Measurements from ENCODE around the gene LDLRAD2. TPM values are rescaled to one million over a fixed set of nuclear protein-coding genes. Genes with fewer than 3 reads are reported as not detected.

The LDLRAD2 gene
- total and polyA plus RNA-seq, 2 of the 8 experiments (the other 6 are each of a cell fraction or from before 2014, with no cell fraction given) = 0.48 to 0.74 TPM

DNA sequence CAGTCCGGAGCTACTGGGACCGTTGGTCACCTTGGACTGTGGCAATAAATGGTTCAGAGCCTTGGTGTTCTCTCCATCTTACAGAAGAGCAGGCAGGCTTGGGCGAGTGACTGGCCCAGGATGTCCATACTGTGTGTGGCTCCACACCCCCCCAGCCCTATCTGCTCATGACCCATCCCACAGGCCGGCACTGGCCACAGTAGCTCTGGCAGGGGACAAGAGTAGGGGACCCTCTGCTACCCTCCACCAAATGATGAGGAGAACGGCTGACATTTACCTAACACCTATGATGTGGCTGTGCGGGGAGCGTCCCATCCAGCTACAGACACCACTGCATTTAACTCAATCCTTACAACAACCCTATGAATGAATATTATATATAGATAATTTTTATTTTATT is 13.3 kb downstream of the LDLRAD2 start (continued):
- TF ChIP-seq CHD7 (IDR thresholded peaks at IDR 0.05; ENCODE audit: insufficient replicate concordance, low read length) = no peak
- TF ChIP-seq SUZ12 (IDR thresholded peaks at IDR 0.05; ENCODE audit: low read length) = no peak
- TF ChIP-seq KDM1A (IDR thresholded peaks at IDR 0.05; ENCODE audit: borderline replicate concordance, low read length) = no peak
- no peak for TF ChIP-seq KDM4A (IDR thresholded peaks at IDR 0.05; ENCODE audit: low read depth, low read length, severe bottlenecking)
- TF ChIP-seq ASH2L (IDR thresholded peaks at IDR 0.05; ENCODE audit: low read length) = no peak
- no peak for TF ChIP-seq EZH2 (IDR thresholded peaks at IDR 0.05; ENCODE audit: low read depth, low read length, severe bottlenecking)
- no peak for TF ChIP-seq CREB1 (IDR thresholded peaks at IDR 0.05)
- no peak for TF ChIP-seq SAP30 (IDR thresholded peaks at IDR 0.05; ENCODE audit: insufficient read depth, insufficient replicate concordance, low read length)
- TF ChIP-seq POLR2AphosphoS5 (IDR thresholded peaks at IDR 0.05; ENCODE audit: low read depth, low read length) = no peak

Data from H1 (cell line).